Measurements from ENCODE around the gene YIPF1.

Gene YIPF1

GRCh38 chr1:53894644-53895043 is 5.0 kb upstream of the YIPF1 start:
- no peaks in the 10 kb centered on the region for H3K9me3 Mint-ChIP-seq
- peaks cover 15% of the 10 kb centered on the region for H3K27me3 Mint-ChIP-seq (ENCODE audit: low read depth, poor library complexity)
- no peak overlapping the region for H3K27ac Mint-ChIP-seq
- H3K36me3 Mint-ChIP-seq (ENCODE audit: low read depth) = no peaks in the 10 kb centered on the region
- no peak for TF ChIP-seq CTCF (IDR thresholded peaks at IDR 0.05)
- no peak for DNase-seq
- H3K4me1 Mint-ChIP-seq = peaks cover 72% of the 10 kb centered on the region
- no peak overlapping the region for H3K4me3 Mint-ChIP-seq

- Mint-ChIP-seq H3K4me3 (no peak within 1 kb of the TSS), H3K4me1 (peaks cover 72% of the 10 kb centered on the region), H3K27me3 (ENCODE audit: low read depth, poor library complexity) (peaks cover 15% of the 10 kb centered on the region), H3K36me3 (ENCODE audit: low read depth) (no peaks in the 10 kb centered on the region), H3K27ac (peak within 1 kb of the TSS; percentile 35), H3K9me3 (no peaks in the 10 kb centered on the region)
- DNase-seq = peak; percentile 16
- no peak for TF ChIP-seq CTCF (IDR thresholded peaks at IDR 0.05)
These were observed 4.5 kb upstream of the YIPF1 start, which contains the start of gene DIO1 for GRCh38 chr1:53893999-53894636. TSS of gene DIO1 (plus strand) at chr1:53894187. CDS start at chr1:53894211, 24 bp downstream.

- Mint-ChIP-seq H3K4me1 (peaks cover 67% of the 10 kb centered on the region), H3K27me3 (ENCODE audit: low read depth, poor library complexity) (peaks cover 15% of the 10 kb centered on the region), H3K36me3 (ENCODE audit: low read depth) (no peaks in the 10 kb centered on the region), H3K9me3 (no peaks in the 10 kb centered on the region), H3K27ac (no peak overlapping the region), H3K4me3 (no peak overlapping the region)
- no peak for TF ChIP-seq CTCF (IDR thresholded peaks at IDR 0.05)
- no peak for DNase-seq
These were observed 3.3 kb upstream of the YIPF1 start for GRCh38 chr1:53892911-53893310.

- DNase-seq = no peak
- TF ChIP-seq CTCF (IDR thresholded peaks at IDR 0.05) = no peak
- Mint-ChIP-seq H3K27ac (no peak overlapping the region), H3K4me1 (peaks cover 55% of the 10 kb centered on the region), H3K9me3 (no peaks in the 10 kb centered on the region), H3K36me3 (ENCODE audit: low read depth) (peaks cover 4% of the 10 kb centered on the region), H3K4me3 (no peak overlapping the region), H3K27me3 (ENCODE audit: low read depth, poor library complexity) (peaks cover 15% of the 10 kb centered on the region)
These were observed 2.1 kb upstream of the YIPF1 start for GRCh38 chr1:53891678-53892077.

- no peak overlapping the region for H3K4me3 Mint-ChIP-seq
- peaks cover 11% of the 10 kb centered on the region for H3K27me3 Mint-ChIP-seq (ENCODE audit: low read depth, poor library complexity)
- no peak for DNase-seq
- peaks cover 4% of the 10 kb centered on the region for H3K36me3 Mint-ChIP-seq (ENCODE audit: low read depth)
- no peak overlapping the region for H3K27ac Mint-ChIP-seq
- peaks cover 51% of the 10 kb centered on the region for H3K4me1 Mint-ChIP-seq
- no peaks in the 10 kb centered on the region for H3K9me3 Mint-ChIP-seq
- no peak for TF ChIP-seq CTCF (IDR thresholded peaks at IDR 0.05)
These were observed 1.4 kb upstream of the YIPF1 start for GRCh38 chr1:53891018-53891417.

GRCh38 chr1:53890522-53890941 is 935 bp upstream of the YIPF1 start:
- no peaks in the 10 kb centered on the region for H3K9me3 Mint-ChIP-seq
- no peak for DNase-seq
- no peak overlapping the region for H3K27ac Mint-ChIP-seq
- H3K36me3 Mint-ChIP-seq (ENCODE audit: low read depth) = peaks cover 4% of the 10 kb centered on the region
- peaks cover 9% of the 10 kb centered on the region for H3K27me3 Mint-ChIP-seq (ENCODE audit: low read depth, poor library complexity)
- no peak for TF ChIP-seq CTCF (IDR thresholded peaks at IDR 0.05)
- peaks cover 47% of the 10 kb centered on the region for H3K4me1 Mint-ChIP-seq
- peak overlapping the region; percentile 95 for H3K4me3 Mint-ChIP-seq

Data from nephron progenitor cell (in vitro differentiated cells).